ENCODE measurements around the gene LAIR2.

DNA sequence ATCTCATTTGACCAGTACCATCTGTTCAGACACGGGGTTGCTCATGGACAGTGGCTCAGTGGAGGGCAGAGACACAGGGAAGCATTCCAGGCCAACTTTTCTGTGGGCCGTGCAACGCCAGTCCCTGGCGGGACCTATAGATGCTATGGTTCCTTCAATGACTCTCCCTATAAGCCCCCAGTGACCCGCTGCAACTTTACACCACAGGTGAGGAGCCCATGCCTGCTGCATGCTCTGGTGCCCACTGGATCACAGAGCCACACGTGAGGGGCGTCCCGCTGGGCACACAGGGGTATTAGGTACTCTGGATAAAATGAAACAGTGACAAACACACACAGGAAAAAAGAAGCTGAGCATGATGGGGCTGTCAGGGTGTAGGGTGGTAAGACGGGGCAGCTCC is 34.3 kb downstream of the LAIR2 start:
- TF ChIP-seq SPI1 (IDR thresholded peaks at IDR 0.05; ENCODE audit: borderline replicate concordance, low read depth): no peak
- TF ChIP-seq, protein P1, sequence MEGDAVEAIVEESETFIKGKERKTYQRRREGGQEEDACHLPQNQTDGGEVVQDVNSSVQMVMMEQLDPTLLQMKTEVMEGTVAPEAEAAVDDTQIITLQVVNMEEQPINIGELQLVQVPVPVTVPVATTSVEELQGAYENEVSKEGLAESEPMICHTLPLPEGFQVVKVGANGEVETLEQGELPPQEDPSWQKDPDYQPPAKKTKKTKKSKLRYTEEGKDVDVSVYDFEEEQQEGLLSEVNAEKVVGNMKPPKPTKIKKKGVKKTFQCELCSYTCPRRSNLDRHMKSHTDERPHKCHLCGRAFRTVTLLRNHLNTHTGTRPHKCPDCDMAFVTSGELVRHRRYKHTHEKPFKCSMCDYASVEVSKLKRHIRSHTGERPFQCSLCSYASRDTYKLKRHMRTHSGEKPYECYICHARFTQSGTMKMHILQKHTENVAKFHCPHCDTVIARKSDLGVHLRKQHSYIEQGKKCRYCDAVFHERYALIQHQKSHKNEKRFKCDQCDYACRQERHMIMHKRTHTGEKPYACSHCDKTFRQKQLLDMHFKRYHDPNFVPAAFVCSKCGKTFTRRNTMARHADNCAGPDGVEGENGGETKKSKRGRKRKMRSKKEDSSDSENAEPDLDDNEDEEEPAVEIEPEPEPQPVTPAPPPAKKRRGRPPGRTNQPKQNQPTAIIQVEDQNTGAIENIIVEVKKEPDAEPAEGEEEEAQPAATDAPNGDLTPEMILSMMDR (IDR thresholded peaks at IDR 0.05; ENCODE audit: insufficient read depth, low read length): no peak
- TF ChIP-seq, protein P2, sequence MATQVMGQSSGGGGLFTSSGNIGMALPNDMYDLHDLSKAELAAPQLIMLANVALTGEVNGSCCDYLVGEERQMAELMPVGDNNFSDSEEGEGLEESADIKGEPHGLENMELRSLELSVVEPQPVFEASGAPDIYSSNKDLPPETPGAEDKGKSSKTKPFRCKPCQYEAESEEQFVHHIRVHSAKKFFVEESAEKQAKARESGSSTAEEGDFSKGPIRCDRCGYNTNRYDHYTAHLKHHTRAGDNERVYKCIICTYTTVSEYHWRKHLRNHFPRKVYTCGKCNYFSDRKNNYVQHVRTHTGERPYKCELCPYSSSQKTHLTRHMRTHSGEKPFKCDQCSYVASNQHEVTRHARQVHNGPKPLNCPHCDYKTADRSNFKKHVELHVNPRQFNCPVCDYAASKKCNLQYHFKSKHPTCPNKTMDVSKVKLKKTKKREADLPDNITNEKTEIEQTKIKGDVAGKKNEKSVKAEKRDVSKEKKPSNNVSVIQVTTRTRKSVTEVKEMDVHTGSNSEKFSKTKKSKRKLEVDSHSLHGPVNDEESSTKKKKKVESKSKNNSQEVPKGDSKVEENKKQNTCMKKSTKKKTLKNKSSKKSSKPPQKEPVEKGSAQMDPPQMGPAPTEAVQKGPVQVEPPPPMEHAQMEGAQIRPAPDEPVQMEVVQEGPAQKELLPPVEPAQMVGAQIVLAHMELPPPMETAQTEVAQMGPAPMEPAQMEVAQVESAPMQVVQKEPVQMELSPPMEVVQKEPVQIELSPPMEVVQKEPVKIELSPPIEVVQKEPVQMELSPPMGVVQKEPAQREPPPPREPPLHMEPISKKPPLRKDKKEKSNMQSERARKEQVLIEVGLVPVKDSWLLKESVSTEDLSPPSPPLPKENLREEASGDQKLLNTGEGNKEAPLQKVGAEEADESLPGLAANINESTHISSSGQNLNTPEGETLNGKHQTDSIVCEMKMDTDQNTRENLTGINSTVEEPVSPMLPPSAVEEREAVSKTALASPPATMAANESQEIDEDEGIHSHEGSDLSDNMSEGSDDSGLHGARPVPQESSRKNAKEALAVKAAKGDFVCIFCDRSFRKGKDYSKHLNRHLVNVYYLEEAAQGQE (IDR thresholded peaks at IDR 0.05; ENCODE audit: insufficient replicate concordance, low read depth): no peak
- TF ChIP-seq POLR2AphosphoS5 (IDR thresholded peaks at IDR 0.05; ENCODE audit: low read depth): no peak
